HG02970 (cell line): ENCODE measurements around the gene COL4A2.

ENCODE experiments used
- ATAC-seq: cut with Tn5 transposase; IDR thresholded peaks from one replicate; pipeline ENCODE4 v1.9.1; 2021; ENCODE audit warnings: mild to moderate bottlenecking, moderate library complexity, moderate number of reproducible peaks; ENCODE audit not compliant: unreplicated experiment, low FRiP score

Gene COL4A2

GRCh38 chr13:110306960-110307766, at the start of gene COL4A2, which contains the start of gene COL4A1:
Gene COL4A2 (plus strand): TSS chr13:110307284. CDS start chr13:110307904, 620 bp downstream.
Gene COL4A1 (minus strand): TSS chr13:110307157. CDS start chr13:110307027, 130 bp downstream.
- ATAC-seq = no peak

- ATAC-seq = no peak
Measured at GRCh38 chr13:110257408-110257807, 49.7 kb upstream of the COL4A2 start.

GRCh38 chr13:110258876-110259631, 48.0 kb upstream of the COL4A2 start:
- ATAC-seq = no peak

GRCh38 chr13:110259651-110260050, 47.4 kb upstream of the COL4A2 start:
- ATAC-seq = no peak

DNA sequence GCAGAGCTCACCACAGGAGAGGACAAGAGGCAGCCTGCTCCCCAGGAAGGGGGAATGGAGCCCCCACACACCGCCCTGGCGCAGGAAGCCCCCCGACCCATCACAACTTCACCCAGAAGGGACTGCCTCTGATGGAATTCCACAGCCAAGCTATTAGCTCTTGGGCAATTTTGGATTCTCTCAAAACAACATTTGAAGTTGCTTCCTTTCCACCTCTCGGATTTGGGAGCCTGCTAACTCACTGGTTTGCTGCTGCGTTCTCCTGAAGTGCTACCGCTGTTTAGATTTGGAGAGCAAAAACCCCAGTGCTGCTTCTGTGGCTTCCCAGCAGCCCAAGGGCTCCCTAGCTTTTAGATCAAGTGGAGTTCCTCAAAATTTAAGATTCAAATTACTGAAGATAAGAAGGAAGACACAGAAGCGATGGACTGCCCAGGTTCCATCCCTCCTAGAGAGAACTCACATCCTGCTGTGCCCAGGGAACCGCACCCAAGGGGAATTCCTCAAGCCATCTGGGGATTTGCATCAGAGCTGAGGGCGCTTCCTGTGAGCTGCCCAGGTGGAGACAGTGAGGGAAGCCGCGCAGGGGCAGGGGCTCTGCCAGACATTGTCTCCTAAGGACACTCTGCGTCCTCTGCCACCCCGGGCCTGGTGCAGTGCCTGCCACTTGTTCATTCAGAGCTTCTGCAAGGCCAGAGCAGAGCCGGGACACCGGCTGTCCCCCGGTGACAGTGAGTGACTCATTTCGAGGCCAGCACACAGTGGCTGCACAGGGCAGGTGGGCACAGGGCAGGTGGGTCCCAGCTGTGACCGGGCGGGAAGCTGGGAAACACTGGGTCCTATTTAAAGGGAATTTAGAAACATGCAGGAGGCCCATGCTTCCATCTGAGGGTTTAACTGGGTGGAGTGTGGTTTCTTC, 45.7 kb upstream of the COL4A2 start:
- ATAC-seq = no peak

- no peak for ATAC-seq
Measured at GRCh38 chr13:110262082-110262436, 45.0 kb upstream of the COL4A2 start.

- ATAC-seq = no peak
Measured at GRCh38 chr13:110262508-110263291, 44.4 kb upstream of the COL4A2 start.

DNA sequence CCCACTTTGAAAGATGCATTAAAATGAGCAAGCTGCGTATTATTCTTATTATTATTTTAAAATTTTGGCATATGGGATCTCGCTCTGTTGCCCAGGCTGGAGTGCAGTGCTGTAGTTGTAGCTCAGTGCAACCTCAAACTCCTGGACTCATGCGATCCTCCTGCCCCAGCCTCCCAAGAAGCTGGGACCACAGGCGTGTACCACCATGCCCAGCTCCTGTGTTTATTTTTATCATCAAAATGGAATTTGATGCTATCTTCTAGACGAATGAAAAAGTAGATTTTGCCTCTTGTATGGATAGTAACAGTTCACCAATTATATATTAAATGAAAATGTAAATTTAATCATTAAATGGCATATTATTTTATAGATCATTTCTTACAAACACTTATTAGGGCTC, 43.7 kb upstream of the COL4A2 start:
- no peak for ATAC-seq

- ATAC-seq = no peak
Measured at GRCh38 chr13:110263888-110264287, 43.2 kb upstream of the COL4A2 start.

DNA sequence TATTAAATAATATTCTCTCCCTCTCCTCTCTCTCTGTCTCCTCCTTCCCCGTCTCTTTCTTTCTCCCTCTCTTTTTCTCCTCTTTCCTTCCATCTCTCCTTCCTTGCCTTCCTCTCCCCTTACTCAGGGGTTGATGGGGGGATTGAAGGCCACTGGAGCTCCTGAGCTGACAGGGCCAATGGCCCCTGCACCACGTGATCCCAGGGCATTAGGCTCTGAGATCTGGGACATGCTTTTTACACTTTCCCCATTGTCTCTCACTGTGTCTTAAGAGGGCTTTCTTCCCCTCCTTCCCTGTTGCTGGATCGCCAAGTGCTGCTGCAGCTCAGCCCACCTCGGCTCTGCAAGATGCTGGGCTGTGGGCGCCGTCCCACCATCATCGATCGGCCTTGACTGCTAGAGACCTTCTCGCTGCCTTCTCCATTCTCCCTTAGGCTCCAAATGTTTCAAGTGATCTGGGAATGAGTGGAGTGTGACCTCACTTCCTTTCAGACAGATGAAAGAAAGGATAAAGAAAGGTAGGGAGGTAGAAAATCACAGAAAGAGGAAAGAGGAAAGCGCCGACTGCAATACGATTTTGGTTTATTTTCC, 42.3 kb upstream of the COL4A2 start:
- no peak for ATAC-seq

DNA sequence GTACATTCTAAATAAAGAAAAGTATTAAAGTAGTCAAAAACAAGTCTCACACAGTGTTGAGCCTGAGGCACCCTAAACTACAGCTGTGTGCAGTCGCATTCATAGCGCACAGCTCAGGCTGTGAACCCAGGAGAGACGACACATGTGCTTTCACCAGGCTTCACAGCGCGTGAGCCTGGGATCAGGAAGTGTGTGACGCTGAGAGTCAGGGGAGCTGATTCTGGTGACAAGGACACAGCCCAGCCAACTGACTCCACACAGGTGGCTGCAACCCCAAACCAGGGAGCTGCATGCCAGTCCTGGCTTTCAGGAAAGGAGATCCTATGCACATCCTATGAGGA, 41.8 kb upstream of the COL4A2 start:
- ATAC-seq = no peak

DNA sequence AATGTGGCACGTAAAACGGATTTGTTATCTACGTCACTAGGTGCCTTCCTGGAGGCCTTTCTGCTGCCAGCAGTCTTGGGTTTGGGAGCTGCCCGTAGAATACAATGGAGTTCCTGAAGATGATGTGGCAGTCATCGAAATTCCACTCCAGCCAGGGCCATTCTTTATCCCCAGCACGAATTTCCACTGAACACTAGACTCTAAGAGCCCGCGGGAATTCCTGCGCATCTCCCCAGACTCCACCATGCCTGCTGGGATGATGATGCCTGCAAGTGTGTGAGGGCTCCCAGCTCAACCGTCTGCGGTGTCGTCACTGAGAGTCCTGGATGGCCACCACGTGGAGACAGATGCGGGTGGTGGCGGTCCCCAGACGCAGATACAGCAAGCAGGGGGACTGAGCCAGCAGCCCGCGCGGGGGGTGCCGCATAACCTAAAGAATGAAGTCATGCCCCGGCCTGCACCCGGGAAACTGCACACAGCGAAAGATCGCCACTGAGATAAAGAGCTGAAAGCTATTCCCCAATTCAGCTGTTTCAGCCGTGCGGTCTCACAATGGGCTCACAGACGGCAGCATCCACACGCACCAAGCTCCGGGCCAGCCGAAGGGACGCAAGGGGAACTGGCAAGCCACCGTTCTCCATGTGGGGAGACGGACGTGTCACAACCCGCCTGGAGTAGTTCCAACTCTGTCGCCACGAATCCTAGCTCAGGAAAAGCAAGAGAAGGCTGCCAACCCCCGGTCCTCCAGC, 41.2 kb upstream of the COL4A2 start:
- no peak for ATAC-seq

DNA sequence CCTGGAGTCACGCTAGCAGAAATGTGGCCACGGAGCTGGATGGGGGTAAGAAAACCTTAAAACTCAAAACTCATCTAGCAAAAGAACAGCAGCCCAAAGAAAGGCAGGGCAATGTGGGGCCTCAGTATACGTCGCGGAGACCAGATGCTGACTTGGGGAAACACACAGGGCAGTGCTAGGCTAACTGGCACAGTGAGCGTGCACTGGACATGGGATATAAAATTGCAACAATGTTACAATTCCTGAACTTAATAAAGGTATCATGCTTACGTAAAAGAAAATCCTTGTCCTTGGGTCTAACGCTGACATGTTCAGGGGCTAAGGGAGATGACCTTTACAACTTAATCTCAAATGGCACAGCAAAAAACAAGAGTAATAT, 40.7 kb upstream of the COL4A2 start:
- ATAC-seq = no peak

GRCh38 chr13:110266983-110267382, 40.1 kb upstream of the COL4A2 start:
- no peak for ATAC-seq

- no peak for ATAC-seq
Measured at GRCh38 chr13:110268061-110268460, 39.0 kb upstream of the COL4A2 start.

DNA sequence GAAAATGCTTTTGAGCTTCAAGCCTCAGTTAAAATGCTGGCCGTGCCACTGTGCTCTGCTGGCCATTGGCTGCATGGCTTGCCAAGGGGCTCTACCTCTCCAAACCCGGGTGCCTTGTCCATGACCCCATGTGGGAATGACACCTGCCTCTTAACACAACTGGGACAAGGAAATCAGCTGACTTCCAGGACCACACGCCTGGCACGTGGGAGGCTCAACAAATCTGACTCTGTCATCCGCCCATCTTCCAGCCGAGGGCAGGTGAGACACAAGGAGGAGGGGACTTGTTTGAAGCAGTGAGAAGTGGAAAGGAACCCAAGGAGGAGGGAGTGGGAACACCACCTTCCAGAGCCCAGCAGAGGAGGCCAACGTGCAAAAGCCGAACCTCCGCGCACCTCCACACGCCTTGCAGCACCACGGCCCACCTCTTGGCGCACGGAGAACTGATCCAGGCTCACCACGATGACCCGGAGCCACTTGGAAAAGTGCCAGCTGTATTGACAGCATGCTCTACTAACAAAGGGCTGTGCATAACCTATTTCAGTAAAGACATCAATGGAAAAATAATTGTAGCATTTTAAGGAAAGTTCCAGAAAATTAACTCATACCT, 38.4 kb upstream of the COL4A2 start:
- no peak for ATAC-seq

DNA sequence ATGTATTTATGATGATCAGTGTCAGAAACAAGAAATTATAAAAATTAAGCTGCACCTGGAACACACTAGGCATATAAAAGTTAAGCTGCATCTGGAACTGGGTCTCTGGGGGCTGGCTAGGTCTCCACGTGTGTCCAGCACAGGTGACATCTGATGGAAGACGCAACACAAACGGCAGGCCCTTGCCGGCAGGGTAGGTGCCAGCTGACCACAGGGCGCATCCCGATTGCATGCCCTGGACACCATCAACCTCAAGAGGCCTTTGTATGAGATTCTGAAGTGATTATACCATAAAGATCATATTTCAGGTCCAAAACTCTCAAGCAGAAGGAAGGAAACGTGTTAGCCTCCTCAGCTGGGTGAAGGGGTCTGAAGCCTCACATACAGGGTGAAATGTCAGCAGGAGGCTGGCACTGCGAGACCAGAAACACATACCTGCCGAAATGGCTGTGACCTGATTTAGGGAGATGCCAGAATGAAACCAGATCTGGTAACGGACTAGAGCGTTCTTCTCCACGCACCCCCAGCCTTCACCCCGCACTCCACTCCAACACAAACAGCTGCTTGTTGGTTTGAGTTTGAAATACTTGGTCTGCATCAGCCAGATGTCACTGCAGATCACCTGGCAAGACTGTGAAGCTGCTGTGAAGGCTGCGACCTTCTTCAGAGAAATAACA, 37.4 kb upstream of the COL4A2 start:
- ATAC-seq = no peak

DNA sequence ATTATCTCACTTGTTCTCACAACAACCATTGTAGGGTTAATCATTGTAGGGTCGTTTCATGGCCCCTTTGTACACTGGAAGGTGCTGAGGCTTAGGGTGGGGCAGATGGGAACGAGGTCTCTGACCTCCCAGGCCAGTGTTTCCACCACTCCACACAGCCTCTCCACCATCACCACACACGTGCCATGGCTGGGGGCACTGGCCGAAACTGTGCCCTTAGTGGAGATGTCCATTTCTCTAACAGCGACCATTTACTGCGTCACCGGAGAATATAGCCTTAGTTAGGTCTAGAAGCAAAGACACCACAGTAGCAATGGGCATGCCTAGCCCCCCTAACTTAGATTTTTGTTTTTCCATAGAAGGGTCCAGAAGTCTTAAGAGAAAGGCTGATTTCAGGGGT, 36.6 kb upstream of the COL4A2 start:
- ATAC-seq = no peak
